Measurements from ENCODE around the gene CERS6. TPM values are rescaled to one million over a fixed set of nuclear protein-coding genes. Genes with fewer than 3 reads are reported as not detected.

The CERS6 gene
- polyA plus RNA-seq, 1 donor from 2014 or later, result 59.3 TPM

DNA sequence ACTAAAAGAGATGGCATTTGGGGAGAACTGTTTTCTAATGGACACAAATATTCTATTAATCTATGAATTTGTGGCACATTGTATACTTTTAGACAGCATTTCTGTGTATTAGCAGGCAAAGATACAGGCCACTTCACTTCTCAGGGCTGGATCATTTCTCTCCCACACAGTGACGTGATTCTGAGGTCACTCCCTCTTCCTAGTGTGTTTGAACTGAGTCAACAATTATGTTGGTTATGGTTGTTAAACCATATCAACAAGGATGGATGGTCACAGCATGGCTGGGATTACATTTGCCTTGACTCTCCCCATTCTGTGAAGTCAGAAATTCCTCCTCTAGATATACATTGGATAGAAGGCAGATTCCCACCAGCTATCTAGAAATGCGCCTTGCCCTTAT is 358.0 kb downstream of the CERS6 start:
- no peaks in the 10 kb centered on the region for H3K9me2 ChIP-seq (ENCODE audit: insufficient read depth, low read length)
- no peaks in the 10 kb centered on the region for H4K20me1 ChIP-seq (ENCODE audit: insufficient read depth)
- H2AFZ ChIP-seq (ENCODE audit: low read depth, low read length), result no peak overlapping the region
- H3K79me2 ChIP-seq (replicated peaks; ENCODE audit: insufficient read depth, low read length), result no peaks in the 10 kb centered on the region
- H3K4me2 ChIP-seq (ENCODE audit: low read length), result no peak overlapping the region
- H3K36me3 ChIP-seq (ENCODE audit: insufficient read depth, low read length), result no peaks in the 10 kb centered on the region
- H3K9ac ChIP-seq (ENCODE audit: low read length), result no peak overlapping the region
- no peaks in the 10 kb centered on the region for H3K9me3 ChIP-seq (ENCODE audit: low read length)
- no peak overlapping the region for H3K4me3 ChIP-seq (ENCODE audit: low read length)
- no peaks in the 10 kb centered on the region for H3K27me3 ChIP-seq (ENCODE audit: insufficient read depth, low read depth, low read length)
- TF ChIP-seq TAF1 (IDR thresholded peaks at IDR 0.05; ENCODE audit: low read depth) (no peak), EZH2 (IDR thresholded peaks at IDR 0.05; ENCODE audit: borderline replicate concordance, insufficient read depth, low read length, poor library complexity, severe bottlenecking) (no peak), EP300 (conservative IDR thresholded peaks at IDR 0.05; ENCODE audit: poor library complexity, severe bottlenecking) (no peak), SMC3 (conservative IDR thresholded peaks at IDR 0.05; ENCODE audit: poor library complexity) (no peak), RAD21 (conservative IDR thresholded peaks at IDR 0.05) (no peak), REST (IDR thresholded peaks at IDR 0.05; ENCODE audit: borderline replicate concordance) (no peak), MXI1 (conservative IDR thresholded peaks at IDR 0.05; ENCODE audit: poor library complexity, severe bottlenecking) (no peak), POLR2AphosphoS5 (IDR thresholded peaks at IDR 0.05) (no peak)
- TF ChIP-seq, protein P1, sequence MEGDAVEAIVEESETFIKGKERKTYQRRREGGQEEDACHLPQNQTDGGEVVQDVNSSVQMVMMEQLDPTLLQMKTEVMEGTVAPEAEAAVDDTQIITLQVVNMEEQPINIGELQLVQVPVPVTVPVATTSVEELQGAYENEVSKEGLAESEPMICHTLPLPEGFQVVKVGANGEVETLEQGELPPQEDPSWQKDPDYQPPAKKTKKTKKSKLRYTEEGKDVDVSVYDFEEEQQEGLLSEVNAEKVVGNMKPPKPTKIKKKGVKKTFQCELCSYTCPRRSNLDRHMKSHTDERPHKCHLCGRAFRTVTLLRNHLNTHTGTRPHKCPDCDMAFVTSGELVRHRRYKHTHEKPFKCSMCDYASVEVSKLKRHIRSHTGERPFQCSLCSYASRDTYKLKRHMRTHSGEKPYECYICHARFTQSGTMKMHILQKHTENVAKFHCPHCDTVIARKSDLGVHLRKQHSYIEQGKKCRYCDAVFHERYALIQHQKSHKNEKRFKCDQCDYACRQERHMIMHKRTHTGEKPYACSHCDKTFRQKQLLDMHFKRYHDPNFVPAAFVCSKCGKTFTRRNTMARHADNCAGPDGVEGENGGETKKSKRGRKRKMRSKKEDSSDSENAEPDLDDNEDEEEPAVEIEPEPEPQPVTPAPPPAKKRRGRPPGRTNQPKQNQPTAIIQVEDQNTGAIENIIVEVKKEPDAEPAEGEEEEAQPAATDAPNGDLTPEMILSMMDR (IDR thresholded peaks at IDR 0.05; ENCODE audit: poor library complexity, severe bottlenecking), result no peak
- H3F3A ChIP-seq (ENCODE audit: insufficient read depth, low read length, poor library complexity, severe bottlenecking), result no peaks in the 10 kb centered on the region
- H3K27ac ChIP-seq (ENCODE audit: low read length), result no peak overlapping the region

DNA sequence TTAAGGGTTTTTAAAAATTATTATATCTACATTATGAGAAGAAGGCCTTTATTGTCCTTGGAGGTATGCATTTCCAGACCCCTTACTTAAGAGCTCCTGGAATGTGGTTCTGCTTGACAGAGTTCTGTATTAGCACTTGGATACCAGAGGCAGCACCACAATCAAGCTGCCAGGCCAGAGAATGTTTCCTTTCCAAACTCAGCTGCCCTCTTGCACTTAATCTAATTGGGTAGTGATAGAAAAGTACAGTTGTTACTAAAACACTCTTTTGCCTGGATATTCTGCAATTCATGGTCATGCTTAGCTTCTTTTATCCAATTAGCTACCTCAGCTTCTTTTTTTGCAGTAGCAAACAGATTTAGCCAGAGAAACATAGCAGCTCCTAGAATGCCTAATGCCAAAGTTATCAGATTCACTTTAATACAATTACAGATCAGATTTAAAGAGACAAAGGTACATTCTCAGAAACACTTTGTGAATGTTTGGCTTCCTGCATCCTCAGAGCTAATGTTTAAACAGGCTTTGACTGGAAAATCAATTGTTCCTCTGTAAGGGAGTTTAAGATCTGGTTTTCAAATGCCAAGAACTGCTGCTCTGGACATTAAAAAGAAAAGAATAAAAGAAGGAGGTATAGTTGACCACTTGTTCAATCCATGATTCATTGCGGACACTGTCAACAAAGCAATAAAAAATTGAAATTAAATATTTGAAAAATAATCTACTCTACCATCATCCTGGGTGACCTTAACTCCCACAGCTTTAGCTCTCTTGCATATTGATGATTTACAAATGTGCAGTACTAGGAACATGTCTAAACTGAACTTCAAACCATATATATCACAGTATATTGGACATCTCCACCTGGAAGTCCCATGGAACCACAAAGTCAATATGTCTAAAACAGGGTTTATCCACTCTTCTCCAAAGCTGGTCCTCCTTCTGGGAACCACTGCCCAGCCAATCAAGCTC is 359.2 kb downstream of the CERS6 start:
- no peaks in the 10 kb centered on the region for H3F3A ChIP-seq (ENCODE audit: insufficient read depth, low read length, poor library complexity, severe bottlenecking)
- no peaks in the 10 kb centered on the region for H3K79me2 ChIP-seq (replicated peaks; ENCODE audit: insufficient read depth, low read length)
- H3K36me3 ChIP-seq (ENCODE audit: insufficient read depth, low read length), result no peaks in the 10 kb centered on the region
- H3K27me3 ChIP-seq (ENCODE audit: insufficient read depth, low read depth, low read length), result no peaks in the 10 kb centered on the region
- H3K9ac ChIP-seq (ENCODE audit: low read length), result no peak overlapping the region
- no peaks in the 10 kb centered on the region for H3K9me3 ChIP-seq (ENCODE audit: low read length)
- TF ChIP-seq EZH2 (IDR thresholded peaks at IDR 0.05; ENCODE audit: borderline replicate concordance, insufficient read depth, low read length, poor library complexity, severe bottlenecking), result no peak
- TF ChIP-seq TAF1 (IDR thresholded peaks at IDR 0.05; ENCODE audit: low read depth), result no peak
- no peak for TF ChIP-seq REST (IDR thresholded peaks at IDR 0.05; ENCODE audit: borderline replicate concordance)
- TF ChIP-seq, protein P1 (IDR thresholded peaks at IDR 0.05; ENCODE audit: poor library complexity, severe bottlenecking), result no peak
- TF ChIP-seq POLR2AphosphoS5 (IDR thresholded peaks at IDR 0.05), result no peak
- TF ChIP-seq RAD21 (conservative IDR thresholded peaks at IDR 0.05), result no peak
- TF ChIP-seq EP300 (conservative IDR thresholded peaks at IDR 0.05; ENCODE audit: poor library complexity, severe bottlenecking), result no peak
- TF ChIP-seq SMC3 (conservative IDR thresholded peaks at IDR 0.05; ENCODE audit: poor library complexity), result no peak
- TF ChIP-seq MXI1 (conservative IDR thresholded peaks at IDR 0.05; ENCODE audit: poor library complexity, severe bottlenecking), result no peak
- H2AFZ ChIP-seq (ENCODE audit: low read depth, low read length), result no peak overlapping the region
- H3K4me3 ChIP-seq (ENCODE audit: low read length), result no peak overlapping the region
- H4K20me1 ChIP-seq (ENCODE audit: insufficient read depth), result no peaks in the 10 kb centered on the region
- no peak overlapping the region for H3K4me2 ChIP-seq (ENCODE audit: low read length)
- H3K27ac ChIP-seq (ENCODE audit: low read length), result no peak overlapping the region
- no peaks in the 10 kb centered on the region for H3K9me2 ChIP-seq (ENCODE audit: insufficient read depth, low read length)
